Neural progenitor cell (in vitro differentiated cells): Measurements from ENCODE around the gene SPEN. TPM values are rescaled to one million over a fixed set of nuclear protein-coding genes. Genes with fewer than 3 reads are reported as not detected.

Source experiments
- DNase-seq: peaks from one replicate; pipeline ENCODE4 v3.0.0-alpha.2; 2016; ENCODE audit warnings: low spot score
- H2AFZ ChIP-seq: fragments of 200-600 bp; sonication (generic); replicated peaks from 2 replicates; pipeline ENCODE4 v1.6.1; 2016; ENCODE audit warnings: antibody characterized with exemption
- H3F3A ChIP-seq: fragments of 200-600 bp; sonication (generic); 2 replicates; pipeline ENCODE4 v1.6.1; 2016; ENCODE audit warnings: antibody characterized with exemption, low read depth
- H3K27ac ChIP-seq: fragments of 200-600 bp; sonication (generic); 2 replicates; pipeline ENCODE4 v1.5.1; 2016; ENCODE audit warnings: mild to moderate bottlenecking
- H3K27me3 ChIP-seq: fragments of 200-600 bp; sonication (generic); 2 replicates; pipeline ENCODE4 v1.6.1; 2016; ENCODE audit warnings: mild to moderate bottlenecking, moderate library complexity
- H3K36me3 ChIP-seq: fragments of 200-600 bp; sonication (generic); 2 replicates; pipeline ENCODE4 v1.5.1; 2016
- H3K4me1 ChIP-seq: fragments of 200-600 bp; sonication (generic); 2 replicates; pipeline ENCODE4 v1.6.1; 2016; ENCODE audit warnings: mixed run types
- H3K4me2 ChIP-seq: fragments of 200-600 bp; sonication (generic); 2 replicates; pipeline ENCODE4 v1.6.1; 2016
- H3K4me3 ChIP-seq: fragments of 200-600 bp; sonication (generic); 2 replicates; pipeline ENCODE4 v1.5.1; 2016
- H3K79me2 ChIP-seq: fragments of 200-600 bp; sonication (generic); 2 replicates; pipeline ENCODE4 v1.6.1; 2016; ENCODE audit warnings: low read depth
- H3K9ac ChIP-seq: fragments of 200-600 bp; sonication (generic); 2 replicates; pipeline ENCODE4 v1.6.1; 2016
- H3K9me3 ChIP-seq: fragments of 200-600 bp; sonication (generic); 2 replicates; pipeline ENCODE4 v1.5.1; 2016; ENCODE audit warnings: low read depth
- H4K20me1 ChIP-seq: fragments of 200-600 bp; sonication (generic); 2 replicates; pipeline ENCODE4 v1.6.1; 2016; ENCODE audit warnings: low read depth
- H3K27ac Mint-ChIP-seq: 3 replicates; pipeline ENCODE4 v1.8.0; 2021; ENCODE audit warnings: mixed read lengths
- H3K27me3 Mint-ChIP-seq: 2 replicates; pipeline ENCODE4 v1.8.0; 2022; ENCODE audit warnings: low read depth, mild to moderate bottlenecking, inconsistent platforms, moderate library complexity, mixed read lengths; ENCODE audit not compliant: insufficient read depth
- H3K36me3 Mint-ChIP-seq: 3 replicates; pipeline ENCODE4 v1.8.0; 2021; ENCODE audit warnings: mixed read lengths
- H3K4me1 Mint-ChIP-seq: 3 replicates; pipeline ENCODE4 v1.8.0; 2021; ENCODE audit warnings: mixed read lengths
- H3K4me3 Mint-ChIP-seq: 3 replicates; pipeline ENCODE4 v1.8.0; 2021; ENCODE audit warnings: mild to moderate bottlenecking, moderate library complexity, mixed read lengths
- H3K9me3 Mint-ChIP-seq: 3 replicates; pipeline ENCODE4 v1.8.0; 2020; ENCODE audit warnings: mixed read lengths
- CTCF ChIP-seq: fragments of 200-600 bp; sonication (generic); IDR thresholded peaks from 2 replicates; pipeline ENCODE4 v1.5.1; 2017; ENCODE audit warnings: antibody characterized with exemption, mild to moderate bottlenecking
- EZH2 ChIP-seq: fragments of 200-600 bp; sonication (generic); IDR thresholded peaks from 2 replicates; pipeline ENCODE4 v1.6.1; 2017; ENCODE audit warnings: antibody characterized with exemption, mild to moderate bottlenecking, moderate library complexity
- EZH2phosphoT487 ChIP-seq: fragments of 200-600 bp; sonication (generic); IDR thresholded peaks from 2 replicates; pipeline ENCODE4 v1.6.1; 2017; ENCODE audit warnings: antibody characterized with exemption
- total RNA-seq: library from RNA; depleted of rRNA; stranded (reverse); fragments of >200 nt; gene quantifications from 2 replicates; pipeline ENCODE4 v1.2.3, GENCODE V29; 2015; ENCODE audit warnings: low replicate concordance

The SPEN gene
- total RNA-seq, 1 donor from 2014 or later = 59.6 TPM

GRCh38 chr1:15928971-15929965 is 81.8 kb downstream of the SPEN start:
- Histone ChIP-seq H3K27me3 (no peaks in the 10 kb centered on the region), H4K20me1 (peaks cover 9% of the 10 kb centered on the region), H2AFZ (no peak overlapping the region), H3K4me3 (no peak overlapping the region), H3K79me2 (no peaks in the 10 kb centered on the region), H3K27ac (no peak overlapping the region), H3K9ac (no peak overlapping the region), H3K4me1 (no peaks in the 10 kb centered on the region), H3F3A (peaks cover 7% of the 10 kb centered on the region), H3K4me2 (no peak overlapping the region), H3K36me3 (peaks cover 16% of the 10 kb centered on the region), H3K9me3 (no peaks in the 10 kb centered on the region)
- Mint-ChIP-seq H3K27ac (no peak overlapping the region), H3K36me3 (peaks cover 58% of the 10 kb centered on the region), H3K4me3 (no peak overlapping the region), H3K9me3 (no peaks in the 10 kb centered on the region), H3K4me1 (peaks cover 4% of the 10 kb centered on the region), H3K27me3 (peaks cover 4% of the 10 kb centered on the region)
- DNase-seq = no peak
- no peak for TF ChIP-seq CTCF
- no peak for TF ChIP-seq EZH2
- TF ChIP-seq EZH2phosphoT487 = no peak

GRCh38 chr1:15931401-15931800 is 83.9 kb downstream of the SPEN start:
- H3K27me3 ChIP-seq = no peaks in the 10 kb centered on the region
- no peak overlapping the region for H3K9ac ChIP-seq
- H3K9me3 Mint-ChIP-seq = no peaks in the 10 kb centered on the region
- H3K36me3 ChIP-seq = peaks cover 16% of the 10 kb centered on the region
- peaks cover 4% of the 10 kb centered on the region for H3K4me1 Mint-ChIP-seq
- peaks cover 9% of the 10 kb centered on the region for H4K20me1 ChIP-seq
- H3K4me3 ChIP-seq = no peak overlapping the region
- H3K27ac Mint-ChIP-seq = no peak overlapping the region
- H2AFZ ChIP-seq = no peak overlapping the region
- H3K4me2 ChIP-seq = no peak overlapping the region
- H3K9me3 ChIP-seq = no peaks in the 10 kb centered on the region
- H3K4me1 ChIP-seq = no peaks in the 10 kb centered on the region
- TF ChIP-seq CTCF = no peak
- TF ChIP-seq EZH2 = no peak
- TF ChIP-seq EZH2phosphoT487 = no peak
- H3K4me3 Mint-ChIP-seq = no peak overlapping the region
- no peak for DNase-seq
- H3K27ac ChIP-seq = no peak overlapping the region
- H3K36me3 Mint-ChIP-seq = peaks cover 69% of the 10 kb centered on the region
- H3K27me3 Mint-ChIP-seq = peaks cover 6% of the 10 kb centered on the region
- H3F3A ChIP-seq = peaks cover 7% of the 10 kb centered on the region
- H3K79me2 ChIP-seq = no peaks in the 10 kb centered on the region

GRCh38 chr1:15931884-15932283 is 84.4 kb downstream of the SPEN start:
- H3K4me3 ChIP-seq = no peak overlapping the region
- no peak overlapping the region for H2AFZ ChIP-seq
- Mint-ChIP-seq H3K36me3 (peaks cover 71% of the 10 kb centered on the region), H3K27ac (peak overlapping the region; percentile 58), H3K4me3 (no peak overlapping the region), H3K4me1 (peaks cover 4% of the 10 kb centered on the region), H3K27me3 (peaks cover 9% of the 10 kb centered on the region), H3K9me3 (no peaks in the 10 kb centered on the region)
- H3K27me3 ChIP-seq = no peaks in the 10 kb centered on the region
- H3K27ac ChIP-seq = no peak overlapping the region
- H3K4me1 ChIP-seq = no peaks in the 10 kb centered on the region
- peaks cover 7% of the 10 kb centered on the region for H3F3A ChIP-seq
- no peak for TF ChIP-seq CTCF
- no peak for TF ChIP-seq EZH2
- no peak for TF ChIP-seq EZH2phosphoT487
- H3K9ac ChIP-seq = no peak overlapping the region
- peaks cover 16% of the 10 kb centered on the region for H3K36me3 ChIP-seq
- no peaks in the 10 kb centered on the region for H3K9me3 ChIP-seq
- DNase-seq = no peak
- peaks cover 9% of the 10 kb centered on the region for H4K20me1 ChIP-seq
- H3K79me2 ChIP-seq = no peaks in the 10 kb centered on the region
- no peak overlapping the region for H3K4me2 ChIP-seq
